Activated CD8-positive, alpha-beta memory T cell treated with anti-CD3 and anti-CD28 coated beads, Interleukin-2, amount 50 U/mL, for 1 hour (primary cell): ENCODE measurements around the gene CDC14A.
A peak's percentile ranks its signal among the peaks of the same experiment; 100 is the strongest.
"Not testable (repeated sequence)": the region's sequence is repeated elsewhere in the genome, so short reads cannot be mapped to it uniquely, and the experiment has no call there.

ENCODE experiments used
- DNase-seq: peaks from one replicate; pipeline ENCODE4 v3.0.0-alpha.2; 2020; ENCODE audit errors: extremely low read depth

Gene CDC14A

GRCh38 chr1:100352267-100353070 is at the start of gene CDC14A:
TSS of gene CDC14A (plus strand) at chr1:100352506. CDS start at chr1:100352955, 449 bp downstream.
- peak; percentile 61 for DNase-seq

GRCh38 chr1:100302739-100303138 is 49.6 kb upstream of the CDC14A start:
- no peak for DNase-seq

GRCh38 chr1:100304227-100304626 is 48.1 kb upstream of the CDC14A start:
- no peak for DNase-seq

- DNase-seq = no peak
Measured at GRCh38 chr1:100304921-100305320, 47.4 kb upstream of the CDC14A start.

GRCh38 chr1:100305954-100306353 is 46.4 kb upstream of the CDC14A start:
- no peak for DNase-seq

- no peak for DNase-seq
Measured at GRCh38 chr1:100306735-100307313, 45.5 kb upstream of the CDC14A start.

- no peak for DNase-seq
Measured at GRCh38 chr1:100308777-100309176, 43.5 kb upstream of the CDC14A start.

GRCh38 chr1:100309863-100310262 is 42.4 kb upstream of the CDC14A start:
- DNase-seq = no peak

GRCh38 chr1:100313382-100313781 is 38.9 kb upstream of the CDC14A start:
- DNase-seq = no peak

GRCh38 chr1:100316622-100317021 is 35.7 kb upstream of the CDC14A start:
- DNase-seq = no peak

- DNase-seq = no peak
Measured at GRCh38 chr1:100320311-100321099, 31.8 kb upstream of the CDC14A start.

- DNase-seq = no peak
Measured at GRCh38 chr1:100321100-100321493, 31.2 kb upstream of the CDC14A start.

- DNase-seq = no peak
Measured at GRCh38 chr1:100321506-100321905, 30.8 kb upstream of the CDC14A start.

GRCh38 chr1:100322436-100323211 is 29.7 kb upstream of the CDC14A start:
- no peak for DNase-seq

GRCh38 chr1:100323419-100324106 is 28.7 kb upstream of the CDC14A start:
- no peak for DNase-seq

GRCh38 chr1:100325415-100326324 is 26.6 kb upstream of the CDC14A start:
- DNase-seq = no peak

- not testable (repeated sequence) for DNase-seq
Measured at GRCh38 chr1:100326325-100326670, 26.0 kb upstream of the CDC14A start.

GRCh38 chr1:100328133-100328532 is 24.2 kb upstream of the CDC14A start:
- no peak for DNase-seq

- DNase-seq = not testable (repeated sequence)
Measured at GRCh38 chr1:100331146-100331545, 21.2 kb upstream of the CDC14A start.

GRCh38 chr1:100332331-100332730 is 20.0 kb upstream of the CDC14A start:
- no peak for DNase-seq
